Spleen (tissue), 11 donors: ENCODE results near the gene DLG2. TPM values are rescaled to one million over a fixed set of nuclear protein-coding genes. Genes with fewer than 3 reads are reported as not detected.

ENCODE experiments used
- DNase-seq: peaks from one replicate; pipeline ENCODE4 v3.0.0-alpha.2; 2020
- H3K27ac ChIP-seq, 8 donors: fragments of 200-600 bp; sonication (generic) in 7 of 8; 1 replicate in 4 of 8; 2 replicates in 4 of 8; pipeline versions ENCODE4 v1.5.0 to v1.8.0; 2016 to 2021; ENCODE audit warnings: inconsistent platforms in 4 of 8, mild to moderate bottlenecking in 4 of 8, moderate library complexity in 1 of 8
- H3K27me3 ChIP-seq, 7 donors: fragments of 200-600 bp; sonication (generic) in 6 of 7; replicated peaks in 1 of 7; 1 replicate in 4 of 7; 2 replicates in 3 of 7; pipeline versions ENCODE4 v1.5.0 to v1.8.0; 2016 to 2021; ENCODE audit warnings: inconsistent platforms in 3 of 7, mild to moderate bottlenecking in 1 of 7
- H3K36me3 ChIP-seq, 6 donors: fragments of 200-600 bp; sonication (generic) in 5 of 6; 1 replicate in 4 of 6; 2 replicates in 2 of 6; pipeline versions ENCODE4 v1.5.0 to v1.8.0; 2016 to 2021; ENCODE audit warnings: inconsistent platforms in 2 of 6
- H3K4me1 ChIP-seq, 6 donors: fragments of 200-600 bp; sonication (generic) in 5 of 6; 1 replicate in 3 of 6; 2 replicates in 3 of 6; pipeline versions ENCODE4 v1.5.0 to v1.8.0; 2016 to 2021; ENCODE audit warnings: inconsistent platforms in 3 of 6
- H3K4me3 ChIP-seq, 8 donors: fragments of 200-600 bp; sonication (generic) in 7 of 8; 1 replicate in 4 of 8; 2 replicates in 4 of 8; pipeline versions ENCODE4 v1.5.0 to v1.8.0; 2016 to 2021; ENCODE audit warnings: inconsistent platforms in 4 of 8, mild to moderate bottlenecking in 4 of 8, moderate library complexity in 2 of 8
- H3K9me3 ChIP-seq, 8 donors: fragments of 200-600 bp; sonication (generic) in 7 of 8; 1 replicate in 4 of 8; 2 replicates in 4 of 8; pipeline versions ENCODE4 v1.5.0 to v1.8.0; 2016 to 2021; ENCODE audit warnings: inconsistent platforms in 4 of 8
- POLR2A ChIP-seq, 3 donors: fragments of 450-650 bp; IDR thresholded peaks; one replicate each; pipeline ENCODE4 v1.5.1; 2017; ENCODE audit warnings: antibody characterized with exemption in 3 of 3, mild to moderate bottlenecking in 1 of 3
- POLR2AphosphoS5 ChIP-seq, 3 donors: sonication (generic); formaldehyde crosslinking; IDR thresholded peaks; one replicate each; pipeline ENCODE4 v1.5.1; 2017; ENCODE audit warnings: antibody characterized with exemption in 3 of 3
- WGBS, 5 donors: extraction: QIAGEN DNeasy Blood & Tissue Kit in 3 of 5; methylation state at CpG; one replicate each; pipeline versions ENCODE4 v1.1.5 to v1.1.7; 2013 to 2018; 5-methylcytosine and 5-hydroxymethylcytosine counted together
- intact Hi-C: fragments of 100-400 bp; cut with DNase I; formaldehyde crosslinking; loops from one replicate; pipeline ENCODE4 v1.15.0; 2023; ENCODE audit warnings: low total_unique reads
- polyA plus RNA-seq, 3 donors: library from polyadenylated mRNA; stranded (reverse); fragments of 200-250 nt; gene quantifications; one replicate each; pipeline ENCODE4 v1.2.1, GENCODE V29; 2013
- total RNA-seq, 7 donors: library from RNA; depleted of rRNA in 3 of 7; stranded (reverse); fragments of >200 nt in 3 of 7; fragmentation: NEBNext Ultra II Directional in 4 of 7; extraction: Animal tissue kit (Norgen Biotek cat#: 25700) in 4 of 7; gene quantifications; one replicate each; pipeline versions ENCODE4 v1.1.0 to v1.2.1, GENCODE V29; 2016 to 2021
- TF ChIP-seq, protein P1 (sequence below), 11 experiments: fragments of 200-600 bp in 7 of 11; fragments of 450-650 bp in 4 of 11; sonication (generic) in 4 of 11; IDR thresholded peaks in 8 of 11; conservative IDR thresholded peaks in 3 of 11; 1 replicate in 7 of 11; 2 replicates in 4 of 11; pipeline versions ENCODE4 v1.4.0 to v1.8.0; 2016 to 2021; ENCODE audit warnings: antibody characterized with exemption in 11 of 11, inconsistent platforms in 4 of 11, mild to moderate bottlenecking in 1 of 11
- donor health status: healthy with polysubstance abuse.
- donor health status: DM: no; HTN: no; CAD: no; lungs with moderate emphysema.
- donor health status: DM: no; HTN: no; CAD: no.
- donor health status: Bipolar disorder and iron deficiency.
- donor health status: healthy.
- donor health status: DM: no; HTN: no; CAD: no.
- donor health status: DM: yes; HTN: yes; CAD: no.

The DLG2 gene
- total and polyA plus RNA-seq, 10 donors: 0.43 to 12.7 (median 7.9) TPM

DNA sequence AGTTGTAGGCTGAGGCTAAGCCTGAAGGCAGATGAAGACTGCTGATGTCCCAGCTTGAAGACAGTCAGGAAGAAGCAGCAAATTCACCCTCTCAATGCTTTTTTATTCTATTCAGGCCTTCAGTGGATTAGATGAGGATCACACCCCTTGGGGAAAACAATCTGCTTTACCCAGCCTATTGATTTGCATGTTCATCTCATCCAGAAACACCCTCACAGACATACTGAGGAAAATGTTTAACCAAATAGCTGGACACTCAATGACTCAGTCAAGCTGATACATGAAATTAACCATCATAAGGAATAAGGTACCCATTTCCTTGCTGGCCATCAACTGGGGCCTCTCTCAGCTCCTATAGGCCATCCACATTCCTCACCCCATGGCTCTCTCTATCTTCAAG, 1791.1 kb downstream of the DLG2 start:
- no peak overlapping the region for H3K4me3 ChIP-seq
- H3K36me3 ChIP-seq: no peaks in the 10 kb centered on the region
- H3K9me3 ChIP-seq: no peaks in the 10 kb centered on the region
- DNase-seq: no peak
- H3K27me3 ChIP-seq: peaks cover 0 to 8% (median 0%) of the 10 kb centered on the region in 7 donors
- H3K4me1 ChIP-seq: no peaks in the 10 kb centered on the region
- intact Hi-C loops: loop anchor here (10.0 kb wide), 1 partner anchor 689 kb away; no protein-coding TSS in a partner anchor
- TF ChIP-seq POLR2A (IDR thresholded peaks at IDR 0.05): no peak
- TF ChIP-seq, protein P1, sequence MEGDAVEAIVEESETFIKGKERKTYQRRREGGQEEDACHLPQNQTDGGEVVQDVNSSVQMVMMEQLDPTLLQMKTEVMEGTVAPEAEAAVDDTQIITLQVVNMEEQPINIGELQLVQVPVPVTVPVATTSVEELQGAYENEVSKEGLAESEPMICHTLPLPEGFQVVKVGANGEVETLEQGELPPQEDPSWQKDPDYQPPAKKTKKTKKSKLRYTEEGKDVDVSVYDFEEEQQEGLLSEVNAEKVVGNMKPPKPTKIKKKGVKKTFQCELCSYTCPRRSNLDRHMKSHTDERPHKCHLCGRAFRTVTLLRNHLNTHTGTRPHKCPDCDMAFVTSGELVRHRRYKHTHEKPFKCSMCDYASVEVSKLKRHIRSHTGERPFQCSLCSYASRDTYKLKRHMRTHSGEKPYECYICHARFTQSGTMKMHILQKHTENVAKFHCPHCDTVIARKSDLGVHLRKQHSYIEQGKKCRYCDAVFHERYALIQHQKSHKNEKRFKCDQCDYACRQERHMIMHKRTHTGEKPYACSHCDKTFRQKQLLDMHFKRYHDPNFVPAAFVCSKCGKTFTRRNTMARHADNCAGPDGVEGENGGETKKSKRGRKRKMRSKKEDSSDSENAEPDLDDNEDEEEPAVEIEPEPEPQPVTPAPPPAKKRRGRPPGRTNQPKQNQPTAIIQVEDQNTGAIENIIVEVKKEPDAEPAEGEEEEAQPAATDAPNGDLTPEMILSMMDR (IDR thresholded peaks at IDR 0.05 in 8 of 11, conservative IDR thresholded peaks at IDR 0.05 in 3 of 11): no peak
- TF ChIP-seq POLR2AphosphoS5 (IDR thresholded peaks at IDR 0.05): no peak
- no peak overlapping the region for H3K27ac ChIP-seq

DNA sequence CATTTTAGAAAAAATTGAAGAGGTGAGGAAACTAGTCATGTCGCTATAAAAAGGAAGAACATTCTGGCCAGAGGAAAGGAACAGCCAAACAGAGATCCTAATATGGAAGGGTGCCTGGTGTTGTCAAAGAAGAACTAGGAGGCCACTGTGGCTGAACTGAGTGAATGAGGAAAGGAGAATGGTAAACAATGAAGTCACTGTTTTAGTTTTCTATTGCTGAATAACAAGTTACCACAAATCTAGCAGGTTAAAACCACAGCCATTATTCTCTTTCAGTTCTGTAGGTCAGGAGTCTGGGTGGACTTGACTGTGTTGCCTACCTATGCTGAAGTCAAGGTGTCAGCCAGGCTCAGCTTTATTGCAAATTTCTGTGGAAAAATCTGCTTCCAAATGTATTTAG, 1791.7 kb downstream of the DLG2 start:
- H3K36me3 ChIP-seq: no peaks in the 10 kb centered on the region
- no peak overlapping the region for H3K27ac ChIP-seq
- intact Hi-C loops: loop anchor here (10.0 kb wide), 1 partner anchor 689 kb away; no protein-coding TSS in a partner anchor
- 32 to 59% (median 38%) methylated on average over 1 of the region's 1 CpG for WGBS, 5 donors
- TF ChIP-seq POLR2A (IDR thresholded peaks at IDR 0.05): no peak
- no peak for DNase-seq
- no peaks in the 10 kb centered on the region for H3K9me3 ChIP-seq
- H3K4me1 ChIP-seq: no peaks in the 10 kb centered on the region
- H3K27me3 ChIP-seq: peaks cover 0 to 8% (median 0%) of the 10 kb centered on the region in 7 donors
- no peak overlapping the region for H3K4me3 ChIP-seq

DNA sequence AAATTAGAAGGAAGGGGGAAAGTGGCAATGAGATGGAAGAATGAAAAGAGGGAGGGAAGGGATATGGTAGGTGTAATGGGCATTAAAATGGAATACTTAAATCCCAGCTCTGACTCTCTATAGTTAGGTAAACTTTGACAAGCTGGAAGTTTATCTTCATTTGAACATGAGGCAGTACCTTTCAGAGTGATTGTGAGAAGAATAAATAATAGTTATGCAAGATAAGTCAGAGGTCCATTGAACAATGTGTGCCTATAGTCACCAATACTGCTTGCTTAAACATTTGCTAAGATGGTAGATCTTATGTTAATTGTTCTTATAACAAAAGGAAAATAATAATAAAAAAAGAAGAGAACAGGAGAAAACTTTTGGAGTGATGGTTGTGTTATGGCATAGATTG, 1795.2 kb downstream of the DLG2 start:
- Histone ChIP-seq H3K9me3 (no peaks in the 10 kb centered on the region), H3K4me1 (peaks cover 0 to 5% (median 0%) of the 10 kb centered on the region in 6 donors), H3K27ac (no peak overlapping the region), H3K27me3 (no peaks in the 10 kb centered on the region), H3K36me3 (no peaks in the 10 kb centered on the region), H3K4me3 (no peak overlapping the region)
- intact Hi-C loops: loop anchor here (10.0 kb wide), 1 partner anchor 693 kb away; no protein-coding TSS in a partner anchor
- TF ChIP-seq POLR2AphosphoS5 (IDR thresholded peaks at IDR 0.05): no peak
- TF ChIP-seq, protein P1 (IDR thresholded peaks at IDR 0.05 in 8 of 11, conservative IDR thresholded peaks at IDR 0.05 in 3 of 11): no peak
- no peak for TF ChIP-seq POLR2A (IDR thresholded peaks at IDR 0.05)
- no peak for DNase-seq

DNA sequence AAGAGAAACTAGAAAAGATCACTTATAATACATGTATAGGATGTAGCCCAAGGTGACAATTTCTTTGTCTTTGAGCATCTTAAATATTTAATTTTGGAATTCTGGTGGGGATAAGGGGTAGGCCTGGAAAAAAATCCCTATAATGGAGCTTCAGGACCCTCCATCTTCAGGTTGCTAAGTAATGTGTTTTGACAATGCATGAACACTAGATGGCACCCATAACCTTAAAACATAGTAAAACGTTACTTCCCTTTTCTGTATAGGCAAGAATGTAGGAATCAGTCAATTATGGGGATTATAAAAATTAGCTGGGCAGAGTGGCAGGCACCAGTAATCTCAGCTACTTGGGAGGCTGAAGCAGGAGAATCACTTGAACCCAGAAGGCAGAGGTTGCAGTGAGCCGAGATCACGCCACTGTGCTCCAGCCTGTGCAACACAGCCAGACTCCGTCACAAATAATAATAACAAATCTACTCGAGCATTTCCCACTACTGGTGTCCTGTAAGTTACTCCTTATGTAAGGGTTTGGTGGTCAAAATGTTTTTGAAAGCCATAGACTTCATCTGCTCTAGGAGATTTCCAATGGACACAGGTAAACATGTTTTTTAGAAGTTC, 1799.1 kb downstream of the DLG2 start:
- Histone ChIP-seq H3K4me3 (peak overlapping the region in 2 of 8 donors; percentile 19 to 47), H3K4me1 (peaks cover 0 to 5% (median 0%) of the 10 kb centered on the region in 6 donors), H3K27me3 (no peaks in the 10 kb centered on the region), H3K36me3 (no peaks in the 10 kb centered on the region), H3K9me3 (no peaks in the 10 kb centered on the region), H3K27ac (no peak overlapping the region)
- TF ChIP-seq POLR2A (IDR thresholded peaks at IDR 0.05): no peak
- TF ChIP-seq, protein P1 (IDR thresholded peaks at IDR 0.05 in 8 of 11, conservative IDR thresholded peaks at IDR 0.05 in 3 of 11): peak in 7 of 11 experiments; percentile 15 to 54 (median 46)
- no peak for DNase-seq
- intact Hi-C loops: no loop called here
- 57 to 66% (median 60%) methylated on average over 5 of the region's 5 CpGs for WGBS, 5 donors
